Peyer's patch (tissue), 4 donors: ENCODE measurements around the gene ADAMTS14.

Experiments used
- CTCF ChIP-seq, 6 experiments: fragments of 450-650 bp in 4 of 6; fragments of 200-600 bp in 2 of 6; sonication (generic) in 1 of 6; IDR thresholded peaks; one replicate each; pipeline ENCODE4 v1.5.1; 2017 to 2019; ENCODE audit warnings: antibody characterized with exemption in 6 of 6, mild to moderate bottlenecking in 3 of 6, moderate library complexity in 1 of 6
- POLR2A ChIP-seq, 2 donors: fragments of 450-650 bp; IDR thresholded peaks; one replicate each; pipeline ENCODE4 v1.5.1; 2017; ENCODE audit warnings: antibody characterized with exemption in 2 of 2, mild to moderate bottlenecking in 2 of 2, moderate library complexity in 2 of 2

- TF ChIP-seq CTCF (IDR thresholded peaks at IDR 0.05), result no peak
- no peak for TF ChIP-seq POLR2A (IDR thresholded peaks at IDR 0.05)
Observed at GRCh38 chr10:70810967-70811366, 138.7 kb downstream of the ADAMTS14 start.
